HG03095 (cell line): Measurements from ENCODE around the gene GRN.

ENCODE experiments used
- ATAC-seq: cut with Tn5 transposase; IDR thresholded peaks from one replicate; pipeline ENCODE4 v1.9.1; 2021; ENCODE audit warnings: moderate library complexity; ENCODE audit not compliant: unreplicated experiment

Gene GRN

DNA sequence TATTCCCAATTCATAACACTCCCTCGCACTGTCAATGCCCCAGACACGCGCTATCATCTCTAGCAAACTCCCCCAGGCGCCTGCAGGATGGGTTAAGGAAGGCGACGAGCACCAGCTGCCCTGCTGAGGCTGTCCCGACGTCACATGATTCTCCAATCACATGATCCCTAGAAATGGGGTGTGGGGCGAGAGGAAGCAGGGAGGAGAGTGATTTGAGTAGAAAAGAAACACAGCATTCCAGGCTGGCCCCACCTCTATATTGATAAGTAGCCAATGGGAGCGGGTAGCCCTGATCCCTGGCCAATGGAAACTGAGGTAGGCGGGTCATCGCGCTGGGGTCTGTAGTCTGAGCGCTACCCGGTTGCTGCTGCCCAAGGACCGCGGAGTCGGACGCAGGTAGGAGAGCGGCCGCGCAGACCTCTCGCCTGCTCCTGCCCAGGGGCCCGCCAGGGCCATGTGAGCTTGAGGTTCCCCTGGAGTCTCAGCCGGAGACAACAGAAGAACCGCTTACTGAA is at the start of gene GRN:
TSS of gene GRN (plus strand) at position 364 of the 515 bp plus-strand sequence. CDS start 3,863 bp downstream, outside the sequence.
- peak; percentile 44 for ATAC-seq

DNA sequence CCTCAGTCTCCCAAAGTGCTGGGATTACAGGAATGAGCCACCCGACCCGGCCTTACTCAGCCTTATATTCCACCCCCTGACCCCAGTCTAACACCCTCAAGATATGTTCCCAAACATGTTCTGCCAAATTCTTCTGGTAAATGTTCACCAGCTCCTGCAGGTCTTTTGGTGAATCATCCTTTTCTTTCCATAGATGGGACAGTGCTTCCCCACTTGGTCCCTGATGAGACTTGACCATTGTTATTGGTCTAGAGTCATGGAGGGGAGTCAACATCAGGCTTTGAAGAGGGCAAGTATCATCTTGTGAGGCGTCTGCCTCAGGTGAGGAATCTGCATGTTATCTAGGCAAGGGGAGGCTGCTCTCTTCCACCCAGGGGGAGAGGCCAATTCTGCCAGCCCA is 47.1 kb upstream of the GRN start:
- ATAC-seq = no peak

DNA sequence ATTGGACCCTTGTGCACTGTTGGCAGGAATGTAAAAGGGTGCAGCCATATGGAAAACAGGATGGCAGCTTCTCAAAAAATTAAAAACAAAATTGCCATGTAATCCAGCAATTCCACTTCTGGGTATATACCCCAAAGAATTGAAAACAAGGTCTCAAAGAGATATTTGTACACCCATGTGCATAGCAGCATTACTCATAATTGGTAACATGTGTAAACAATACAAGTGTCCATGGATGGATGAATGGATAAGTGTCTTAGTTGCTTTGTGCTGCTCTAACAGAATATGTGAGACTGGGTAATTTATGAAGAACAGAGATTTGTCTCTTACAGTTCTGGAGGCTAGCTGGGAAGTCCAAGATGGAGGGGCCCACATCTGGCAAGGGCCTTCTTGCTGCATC is 40.5 kb upstream of the GRN start:
- no peak for ATAC-seq

DNA sequence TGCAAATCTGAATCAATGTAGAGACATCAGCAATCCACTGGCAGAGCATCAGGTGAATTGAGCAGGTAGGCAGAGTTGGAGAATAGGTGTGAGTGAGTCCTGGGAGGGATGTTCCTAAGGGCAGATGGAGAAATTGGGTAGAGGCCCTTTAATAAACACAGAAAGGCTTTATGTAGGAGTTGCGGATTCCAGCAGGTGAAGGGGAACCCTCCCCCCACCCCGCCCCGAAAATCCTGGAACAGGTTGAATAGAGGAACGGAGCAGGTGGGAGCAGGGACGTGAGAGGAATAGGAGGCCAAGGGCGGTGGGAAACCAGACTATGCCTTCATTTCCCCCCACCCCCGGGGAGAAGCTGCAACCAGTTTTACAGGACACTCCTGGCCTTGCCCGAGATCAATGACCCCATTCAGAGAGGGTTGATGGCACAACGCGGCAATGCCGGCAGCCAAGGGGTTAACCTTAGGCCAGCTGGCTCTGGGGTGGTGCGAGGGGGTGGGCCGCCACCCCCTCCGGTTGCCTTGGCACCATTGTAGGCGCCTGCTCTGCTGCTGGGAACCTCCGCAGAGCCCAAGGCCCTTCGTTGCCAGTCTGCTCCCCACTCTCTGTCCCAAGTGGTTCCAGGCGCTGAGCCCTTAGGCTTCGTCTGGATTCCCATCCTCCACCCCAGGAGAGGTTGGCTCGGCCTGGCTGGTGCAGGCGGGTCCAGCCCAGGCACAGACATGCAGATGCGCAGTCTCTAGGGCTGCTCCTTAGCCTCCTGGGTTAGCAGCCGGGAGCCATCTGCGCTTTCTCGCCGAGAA is 37.5 kb upstream of the GRN start:
- no peak for ATAC-seq

DNA sequence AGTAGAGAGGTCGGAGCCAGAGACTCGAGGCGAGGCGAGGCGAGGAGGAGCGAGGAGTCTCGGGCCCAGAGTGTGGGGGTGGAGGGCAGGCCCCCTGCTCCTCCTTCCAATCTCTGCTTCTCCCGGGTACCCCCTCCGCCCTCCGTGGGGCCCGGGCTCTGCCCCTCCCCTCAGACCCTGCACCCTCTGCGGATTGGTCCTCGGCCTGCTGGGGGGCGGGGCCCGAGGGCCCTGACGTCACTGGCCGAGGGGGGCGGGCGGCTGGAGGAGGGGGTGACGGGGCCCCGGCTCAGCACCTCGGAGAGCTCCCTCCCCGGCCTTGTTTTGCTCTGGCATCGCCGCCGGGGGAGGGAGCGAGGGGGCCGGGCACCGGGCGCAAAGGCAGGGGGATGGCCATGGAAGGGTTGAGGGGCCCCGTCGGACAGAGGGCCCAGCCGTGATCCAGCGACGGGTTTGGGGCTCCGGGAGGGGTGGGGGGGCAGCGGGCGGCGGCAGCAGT is 36.7 kb upstream of the GRN start, which contains the start of gene RUNDC3A:
TSS of gene RUNDC3A (plus strand) at position 282 of the 499 bp plus-strand sequence. CDS start 232 bp downstream, outside the sequence.
- ATAC-seq = no peak

DNA sequence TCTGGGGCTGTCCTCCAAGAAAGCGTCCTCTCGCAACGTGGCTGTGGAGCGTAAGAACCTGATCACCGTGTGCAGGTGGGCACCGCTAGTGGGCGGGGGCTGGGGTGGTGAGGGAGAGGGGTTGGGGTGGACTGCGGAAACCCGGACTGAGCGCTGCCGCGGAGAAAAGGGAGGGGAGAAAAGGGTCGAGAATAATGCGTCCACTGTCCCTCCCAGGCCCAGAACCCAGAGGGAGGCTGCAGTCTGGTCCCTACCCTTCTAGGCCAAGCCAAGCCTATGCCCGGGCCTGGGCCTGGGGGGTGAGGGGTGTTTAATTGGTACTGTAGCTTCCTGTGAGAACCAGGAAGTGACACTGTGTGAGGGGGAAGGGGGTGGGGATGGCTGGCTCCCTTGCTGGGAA is 36.2 kb upstream of the GRN start:
- no peak for ATAC-seq

DNA sequence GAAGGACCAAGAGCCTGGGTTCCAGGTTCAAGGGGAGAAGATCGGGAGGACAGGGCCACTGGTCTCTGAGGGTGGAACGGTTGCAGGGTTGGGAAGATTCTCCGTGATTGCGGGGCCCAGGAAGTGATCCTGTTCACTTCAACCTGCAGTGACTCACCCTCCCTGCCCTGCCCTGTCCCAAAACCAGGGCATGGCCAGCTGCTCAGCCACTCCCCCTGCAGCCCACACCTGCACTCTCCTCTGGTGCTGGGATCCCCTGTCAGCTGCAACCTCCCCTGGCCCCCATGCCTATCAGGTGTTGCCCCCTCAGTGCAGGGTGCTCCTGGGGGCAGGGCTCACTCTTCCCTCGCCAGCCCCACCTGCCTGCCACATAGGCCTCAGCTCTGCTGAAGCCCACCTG is 35.6 kb upstream of the GRN start:
- no peak for ATAC-seq

DNA sequence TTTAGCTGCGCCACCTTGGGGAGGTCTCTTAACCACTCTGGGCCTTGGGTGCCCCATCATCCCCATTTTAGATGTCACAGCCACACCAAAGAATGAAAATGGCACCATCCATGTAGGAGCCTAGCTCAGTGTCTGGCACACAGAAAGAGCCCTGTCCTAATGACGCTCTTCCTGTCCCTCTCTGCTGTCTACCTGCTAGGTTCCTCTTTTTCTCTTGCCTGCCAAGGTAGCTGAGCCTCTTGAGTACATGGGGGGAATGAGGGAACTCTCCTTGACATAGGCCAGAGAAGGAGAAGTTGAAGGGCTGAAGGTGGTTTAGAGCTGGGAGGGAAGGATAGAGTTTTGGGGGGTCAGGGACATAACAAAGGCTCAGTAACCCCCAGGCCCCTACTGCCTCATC is 34.9 kb upstream of the GRN start:
- ATAC-seq = no peak

DNA sequence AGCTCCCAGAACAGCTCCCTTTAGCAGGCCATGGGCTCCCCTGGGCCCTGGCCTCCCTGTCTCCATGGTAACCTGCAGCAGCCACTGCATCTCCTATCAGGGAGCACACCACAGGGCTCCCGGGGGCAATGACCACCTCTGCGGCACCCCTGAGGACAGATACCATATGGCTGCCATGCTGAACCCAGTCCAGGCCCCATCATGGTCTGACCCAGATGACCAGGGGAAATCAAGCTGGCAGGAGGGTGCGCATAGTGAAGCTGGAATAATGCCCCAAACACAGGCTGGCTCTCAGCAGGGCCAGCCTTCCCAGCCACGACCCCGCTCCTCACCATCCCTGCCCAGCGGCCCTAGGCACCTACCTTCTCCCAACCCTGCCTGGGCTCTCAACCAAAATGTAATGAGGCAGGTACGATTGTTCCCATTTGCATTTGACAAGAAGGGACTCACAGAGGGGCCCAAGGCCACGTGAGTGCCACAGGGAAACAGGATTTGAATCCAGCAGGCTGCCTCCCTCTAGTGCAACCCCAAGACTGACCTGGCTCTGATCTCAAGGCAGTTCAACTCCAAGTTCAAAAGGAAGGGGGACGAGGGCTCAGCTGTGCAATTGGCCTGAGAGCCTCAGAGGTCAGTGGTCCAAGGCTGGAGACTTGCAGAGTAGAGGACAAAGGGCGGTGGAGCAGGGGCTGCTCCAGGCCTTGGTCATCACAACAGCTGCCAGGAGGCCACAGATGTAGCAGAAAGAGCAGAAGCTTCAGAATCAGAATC is 34.3 kb upstream of the GRN start:
- ATAC-seq = no peak

DNA sequence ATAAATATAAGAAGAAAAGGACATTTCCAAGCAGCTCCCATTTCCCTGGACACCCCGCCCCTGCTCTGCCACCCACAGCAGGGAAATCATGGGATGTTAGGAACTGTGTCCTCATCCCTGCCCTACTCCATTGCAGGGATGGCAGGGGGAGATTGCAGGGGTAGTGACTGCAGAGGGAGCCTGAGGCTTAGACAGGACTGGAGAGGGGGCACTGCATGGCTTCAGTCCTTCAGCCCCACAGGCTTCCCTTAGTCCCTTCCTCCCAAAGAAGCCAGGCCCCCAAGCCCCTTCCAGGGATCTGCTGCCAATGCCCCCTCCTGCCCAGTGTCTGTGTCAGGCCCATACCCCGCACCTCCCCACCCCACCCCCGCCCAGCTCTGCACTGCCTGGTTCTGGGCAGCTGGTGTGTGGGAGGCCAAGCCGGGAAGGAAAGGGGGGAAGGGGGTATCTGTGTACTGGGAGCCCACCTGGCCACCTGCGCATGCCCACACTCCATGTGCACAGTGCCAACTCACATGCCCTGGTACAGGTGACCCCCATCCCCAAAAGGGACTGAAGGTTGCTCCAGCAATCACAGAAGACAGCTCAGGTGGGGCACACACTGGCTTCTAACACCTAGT is 33.4 kb upstream of the GRN start:
- ATAC-seq = no peak

DNA sequence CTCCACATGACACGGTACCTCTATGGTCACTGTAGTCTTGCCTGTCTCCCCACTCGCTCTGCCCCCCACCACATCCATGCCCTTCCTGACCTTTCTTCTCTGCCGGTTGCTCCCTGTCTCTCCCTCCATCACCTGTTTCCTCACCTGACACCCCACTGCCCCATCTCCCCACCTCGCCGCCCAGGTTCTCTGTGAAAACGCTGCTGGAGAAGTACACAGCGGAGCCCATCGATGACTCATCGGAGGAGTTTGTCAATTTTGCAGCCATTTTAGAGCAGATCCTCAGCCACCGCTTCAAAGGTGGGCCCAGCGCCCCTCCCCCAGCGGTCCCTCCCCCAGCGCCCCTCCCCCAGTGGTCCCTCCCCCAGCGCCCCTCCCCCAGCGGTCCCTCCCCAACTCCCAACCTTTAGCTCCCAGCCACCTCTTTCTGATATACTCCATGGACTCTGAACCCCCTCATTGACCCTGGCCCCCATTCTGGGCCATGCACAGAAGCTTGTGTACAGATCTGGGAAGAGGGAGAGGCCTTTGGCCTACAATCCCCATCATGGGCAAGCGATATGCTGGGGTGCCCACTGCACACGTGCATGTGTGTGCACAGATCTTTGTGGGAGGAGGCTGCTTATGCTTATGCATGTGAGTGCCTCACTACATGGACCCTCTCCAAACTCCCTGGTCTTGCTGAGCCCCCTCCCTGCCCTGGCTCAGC is 32.6 kb upstream of the GRN start:
- ATAC-seq = no peak

DNA sequence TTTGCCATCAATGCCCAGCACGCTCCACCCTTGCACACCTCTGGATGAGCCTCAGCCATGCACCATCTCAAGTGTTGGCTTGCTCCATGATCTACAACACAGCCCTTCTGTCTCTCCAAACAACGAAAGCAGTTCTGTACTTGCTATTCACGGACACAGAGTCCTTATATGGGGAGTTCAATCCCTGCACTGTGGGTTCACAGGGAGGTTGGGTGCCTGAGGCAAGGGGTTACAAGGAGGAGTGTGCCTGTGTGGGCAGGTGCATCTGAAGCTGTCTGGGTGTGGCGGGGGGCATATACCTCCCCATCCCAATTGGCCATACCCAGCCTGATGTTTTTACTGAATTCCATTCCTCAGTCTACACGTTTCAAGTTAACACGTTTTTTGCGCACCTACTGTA is 31.1 kb upstream of the GRN start:
- ATAC-seq = no peak

DNA sequence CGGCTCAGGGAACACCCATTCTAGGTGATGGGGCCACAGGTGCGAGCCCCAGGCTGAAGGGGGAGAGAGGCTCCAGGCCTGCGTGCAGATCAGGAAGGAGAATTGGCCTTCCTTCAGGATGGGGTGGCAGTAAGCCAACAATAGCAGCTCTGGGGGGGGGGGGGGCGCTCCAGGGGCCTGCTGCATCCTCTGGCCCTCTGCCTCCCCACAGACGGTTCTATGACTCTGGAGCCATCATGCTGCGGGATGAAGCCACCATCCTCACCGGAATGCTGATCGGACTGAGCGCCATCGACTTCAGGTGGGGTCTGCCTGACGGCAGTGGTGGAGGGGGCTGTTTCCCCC is 30.6 kb upstream of the GRN start:
- ATAC-seq = no peak

DNA sequence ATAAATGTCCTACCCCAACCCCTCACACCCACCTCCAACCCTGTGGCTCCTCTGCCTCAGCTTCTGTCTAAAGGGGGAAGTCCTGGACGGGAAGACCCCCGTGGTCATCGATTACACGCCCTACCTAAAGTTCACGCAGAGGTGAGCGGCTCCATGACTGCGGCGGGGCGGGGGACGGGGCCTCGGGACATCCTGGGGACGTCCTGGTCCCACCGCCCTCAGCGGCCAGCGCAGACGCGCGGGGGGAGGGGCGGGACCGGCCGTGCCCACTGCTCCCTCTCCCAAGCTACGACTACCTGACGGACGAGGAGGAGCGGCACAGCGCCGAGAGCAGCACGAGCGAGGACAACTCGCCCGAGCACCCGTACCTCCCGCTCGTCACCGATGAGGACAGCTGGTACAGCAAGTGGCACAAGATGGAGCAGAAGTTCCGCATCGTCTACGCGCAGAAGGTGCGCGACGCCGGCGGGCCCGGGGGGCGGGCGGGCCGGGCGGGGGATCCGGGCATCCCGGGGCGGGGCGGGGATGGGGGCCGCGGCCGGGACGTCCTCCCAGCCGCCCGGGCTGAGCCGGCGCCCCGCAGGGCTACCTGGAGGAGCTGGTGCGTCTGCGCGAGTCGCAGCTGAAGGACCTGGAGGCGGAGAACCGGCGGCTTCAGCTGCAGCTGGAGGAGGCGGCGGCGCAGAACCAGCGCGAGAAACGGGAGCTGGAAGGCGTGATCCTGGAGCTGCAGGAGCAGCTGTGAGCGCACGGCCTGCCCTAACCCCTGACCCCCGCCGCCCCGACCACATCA is 30.0 kb upstream of the GRN start:
- ATAC-seq = no peak

DNA sequence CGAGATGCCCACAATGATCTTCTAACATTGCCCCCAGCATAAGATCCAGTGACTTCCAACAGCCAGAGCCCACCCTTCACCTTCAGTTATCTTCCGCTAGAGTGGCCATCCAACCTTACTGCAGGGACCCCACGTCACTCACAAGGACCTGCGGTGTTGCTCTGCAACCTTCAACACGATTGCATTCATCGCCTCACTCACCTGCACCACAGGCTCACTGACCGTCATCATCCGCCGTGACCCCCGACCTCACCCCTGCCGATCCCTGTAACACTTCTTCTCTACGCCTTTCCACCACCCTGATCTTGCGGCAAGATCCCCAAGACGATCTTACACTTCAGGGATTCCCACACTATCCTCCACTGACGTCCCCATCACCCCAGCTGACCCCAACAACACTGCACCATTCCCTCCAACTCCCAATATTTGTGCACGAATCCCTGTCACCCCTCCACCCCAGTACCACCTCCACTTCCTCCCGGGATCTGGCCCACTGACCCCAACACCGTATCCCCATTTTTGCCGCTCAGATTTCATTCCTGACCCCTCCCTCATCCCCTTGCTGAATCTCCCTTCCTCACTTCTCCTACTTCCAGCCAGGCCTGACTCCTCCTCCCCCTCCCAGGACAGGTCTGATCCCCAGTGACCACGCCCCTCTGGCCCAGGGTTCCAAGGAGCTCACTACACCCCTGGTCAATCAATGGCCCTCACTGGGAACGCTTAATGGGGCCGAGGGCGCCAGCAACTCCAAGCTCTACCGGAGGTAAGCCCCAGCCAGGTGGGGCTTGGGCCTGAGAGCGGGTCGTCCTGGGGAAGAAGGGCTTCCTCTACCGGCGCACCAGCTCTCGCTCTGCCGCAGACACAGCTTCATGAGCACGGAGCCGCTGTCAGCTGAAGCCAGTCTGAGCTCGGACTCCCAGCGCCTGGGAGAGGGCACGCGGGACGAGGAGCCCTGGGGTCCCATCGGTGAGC is 29.1 kb upstream of the GRN start:
- ATAC-seq = no peak

DNA sequence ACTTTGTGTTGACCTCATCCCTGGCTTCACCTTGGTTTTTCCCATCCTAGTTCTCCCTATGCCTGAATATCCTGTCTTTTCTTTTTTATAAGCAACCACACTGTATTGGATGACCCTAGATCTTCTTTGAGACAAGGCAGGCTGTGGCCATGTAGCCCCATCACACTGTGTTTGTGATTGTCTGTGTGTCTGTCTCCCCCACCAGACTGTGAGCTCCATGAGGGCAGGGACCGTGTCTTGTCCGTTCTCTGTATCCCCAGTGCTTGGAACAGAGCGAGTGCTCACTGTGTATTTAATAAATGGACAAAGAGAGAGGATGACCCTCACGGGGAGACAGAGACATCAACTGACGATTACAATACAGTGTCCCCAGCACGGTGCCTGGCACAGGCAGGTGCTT is 27.6 kb upstream of the GRN start:
- no peak for ATAC-seq

DNA sequence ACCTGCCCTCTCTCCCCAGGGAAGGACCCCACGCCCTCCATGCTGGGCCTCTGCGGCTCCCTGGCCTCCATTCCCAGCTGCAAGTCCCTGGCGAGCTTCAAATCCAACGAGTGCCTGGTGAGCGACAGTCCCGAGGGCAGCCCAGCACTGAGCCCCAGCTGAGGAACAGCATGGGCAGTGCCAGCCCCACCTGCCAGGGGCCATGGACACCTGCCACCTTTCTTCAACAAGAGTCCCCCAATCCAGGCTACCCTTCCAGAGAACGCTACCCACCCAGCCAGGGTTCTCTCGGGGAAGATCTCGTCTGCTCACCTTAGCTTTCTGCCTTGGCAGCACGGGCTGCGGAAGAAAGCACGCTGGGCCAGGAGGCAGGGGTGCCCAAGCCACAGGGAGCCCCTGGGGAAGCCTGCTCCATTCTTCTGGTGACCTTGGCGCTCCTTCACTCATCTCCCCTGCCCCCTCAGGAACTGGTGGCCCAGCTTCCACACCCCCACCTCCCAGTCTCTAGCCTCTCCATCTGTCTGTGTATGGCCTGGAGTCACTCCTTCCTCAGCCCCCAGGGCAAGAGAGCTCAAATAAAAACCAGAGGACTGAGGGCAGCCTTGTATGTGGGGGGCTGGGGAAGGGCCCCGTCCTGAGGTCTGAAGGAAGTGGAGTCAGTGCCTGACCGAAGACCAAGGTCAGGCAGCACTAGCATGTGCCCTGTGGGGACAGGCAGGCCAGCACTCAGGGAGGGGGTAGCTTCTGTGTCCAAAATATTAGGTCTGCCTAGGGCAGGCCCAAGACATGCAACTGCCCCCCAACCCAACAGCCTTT is 26.8 kb upstream of the GRN start:
- no peak for ATAC-seq

DNA sequence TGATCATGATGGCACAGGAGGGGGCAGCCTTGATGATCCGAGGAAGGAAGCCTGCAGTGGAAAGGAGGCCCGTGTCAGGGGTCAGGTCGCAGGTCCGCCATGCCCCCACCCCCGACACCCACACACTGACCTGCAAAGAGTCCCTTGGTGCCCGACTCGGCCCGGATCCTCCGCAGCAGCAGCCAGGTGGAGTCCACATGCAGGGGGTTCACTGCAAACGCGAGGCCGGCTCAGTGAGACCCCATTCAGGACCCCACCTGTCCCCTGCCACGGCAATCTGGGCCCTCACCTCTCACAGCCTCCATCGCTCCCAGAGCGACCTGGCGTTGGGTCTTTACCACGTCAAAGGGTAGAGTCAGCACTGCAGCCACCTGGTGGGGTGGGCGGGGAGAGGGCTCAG is 25.0 kb upstream of the GRN start:
- ATAC-seq = no peak
